H1 (cell line): ENCODE data around the gene KRT17. TPM values are rescaled to one million over a fixed set of nuclear protein-coding genes. Genes with fewer than 3 reads are reported as not detected.

Experiments used
- HDAC2 ChIP-seq, 2 experiments: fragments of 300-600 bp in 1 of 2; sonication (generic) in 1 of 2; IDR thresholded peaks; 2 replicates each; pipeline ENCODE4 v1.6.1; 2011 to 2012; ENCODE audit warnings: low read depth in 2 of 2, low read length in 2 of 2, mild to moderate bottlenecking in 2 of 2, moderate library complexity in 2 of 2, borderline replicate concordance in 1 of 2, inconsistent platforms in 1 of 2
- SAP30 ChIP-seq: fragments of 300-600 bp; sonication (generic); IDR thresholded peaks from 2 replicates; pipeline ENCODE4 v1.7.1; 2012; ENCODE audit warnings: low read length, moderate library complexity, mild to moderate bottlenecking, inconsistent platforms; ENCODE audit not compliant: insufficient read depth, insufficient replicate concordance
- polyA plus RNA-seq, 7 experiments: library from polyadenylated mRNA; depleted of rRNA in 3 of 7; stranded (reverse) in 5 of 7; unstranded in 2 of 7; fragments of >200 nt in 5 of 7; fragments of 200-250 nt in 2 of 7; gene quantifications; 1 replicate in 5 of 7; 2 replicates in 1 of 7; 4 replicates in 1 of 7; pipeline versions ENCODE4 v1.2.1 to v1.2.3, GENCODE V29; 2011 to 2013; ENCODE audit warnings: missing spikeins in 2 of 7, mixed read lengths in 2 of 7
- total RNA-seq: library from RNA; stranded (reverse); fragmentation: NEBNext Ultra II Directional; extraction: Animal tissue kit (Norgen Biotek cat#: 25700); gene quantifications from 2 replicates; pipeline ENCODE4 v1.2.1, GENCODE V29; 2021

Gene KRT17
- total and polyA plus RNA-seq, 2 of the 8 experiments (the other 6 are each of a cell fraction or from before 2014, with no cell fraction given), result 0.50 to 0.95 TPM

GRCh38 chr17:41592601-41593305 is 31.6 kb downstream of the KRT17 start (continued):
- TF ChIP-seq SAP30 (no peak), HDAC2 (IDR thresholded peaks at IDR 0.05; ENCODE audit: borderline replicate concordance in 1 of 2, low read depth in 2 of 2, low read length in 2 of 2) (no peak)
